HCT116 (cell line): ENCODE measurements around the gene F11. TPM values are rescaled to one million over a fixed set of nuclear protein-coding genes. Genes with fewer than 3 reads are reported as not detected.

Experiments used
- ATAC-seq: fragments of 200-7000 bp; cut with Tn5 transposase; 2 replicates; pipeline ENCODE4 v1.9.1; 2020; ENCODE audit warnings: mild to moderate bottlenecking, moderate library complexity
- BruUV-seq: library from RNA; stranded (reverse); fragments of 400-500 nt; replicated peaks from 2 replicates; lab custom pipeline; 2021; lab: Mats Ljungman, UMichigan
- CTCF ChIA-PET: fragments of 300-600 bp; sonication (Branson Sonifier 250); formaldehyde crosslinking; loops from one replicate; lab custom pipeline; 2021; ENCODE audit warnings: antibody characterized with exemption; lab: Charles Lee
- POLR2A ChIA-PET: fragments of 300-600, 350-600 bp; sonication (Branson Sonifier 250); formaldehyde crosslinking; loops from one replicate; lab custom pipeline; 2021; ENCODE audit warnings: antibody characterized with exemption; lab: Charles Lee
- RAD21 ChIA-PET, 2 experiments: fragments of 300-600 bp; sonication (Branson Sonifier 250); formaldehyde crosslinking; loops; one replicate each; lab custom pipeline; 2023; ENCODE audit warnings: low total read pairs in 2 of 2; ENCODE audit not compliant: uncharacterized antibody in 2 of 2, unreplicated experiment in 2 of 2, low non-redundant PET in 1 of 2; lab: Charles Lee
- DNase-seq: peaks from one replicate; pipeline ENCODE4 v3.0.0-alpha.2; 2010; ENCODE audit warnings: low read depth, low spot score
- H2AFZ ChIP-seq: fragments of 200-600 bp; shearing (Covaris generic), sonication (generic); 2 replicates; pipeline ENCODE4 v1.6.1; 2017; ENCODE audit warnings: low read depth, mixed run types, mixed read lengths, antibody characterized with exemption, low read length; ENCODE audit not compliant: poor library complexity, severe bottlenecking
- H3K27ac ChIP-seq: 2 replicates; pipeline ENCODE4 v1.5.1; 2012; ENCODE audit warnings: low read depth, low read length
- H3K27me3 ChIP-seq: fragments of 200-600 bp; sonication (generic); 2 replicates; pipeline ENCODE4 v1.6.1; 2016; ENCODE audit warnings: mixed run types, low read length, mixed read lengths; ENCODE audit not compliant: insufficient read depth
- H3K36me3 ChIP-seq, 2 experiments: fragments of 200-500 bp in 1 of 2; fragments of 200-600 bp in 1 of 2; sonication (Bioruptor generic) in 1 of 2; sonication (generic) in 1 of 2; 2 replicates each; pipeline versions ENCODE4 v1.5.1 to v1.6.1; 2014 to 2016; ENCODE audit warnings: low read length in 2 of 2, inconsistent platforms in 1 of 2, mixed read lengths in 1 of 2, mixed run types in 1 of 2; ENCODE audit not compliant: insufficient read depth in 2 of 2, control insufficient read depth in 1 of 2
- H3K4me1 ChIP-seq, 2 experiments: fragments of 200-600 bp in 1 of 2; sonication (generic) in 1 of 2; 2 replicates each; pipeline versions ENCODE4 v1.5.1 to v1.6.1; 2012 to 2017; ENCODE audit warnings: low read length in 2 of 2, inconsistent platforms in 1 of 2, mild to moderate bottlenecking in 1 of 2, mixed read lengths in 1 of 2, mixed run types in 1 of 2, moderate library complexity in 1 of 2; ENCODE audit not compliant: insufficient read depth in 2 of 2, control insufficient read depth in 1 of 2
- H3K4me2 ChIP-seq: fragments of 200-600 bp; sonication (generic); 2 replicates; pipeline ENCODE4 v1.6.1; 2017; ENCODE audit warnings: mixed run types, low read length, mixed read lengths
- H3K4me3 ChIP-seq, 2 experiments: fragments of 200-600 bp in 1 of 2; sonication (generic) in 1 of 2; replicated peaks in 1 of 2; 2 replicates each; pipeline ENCODE4 v1.5.1; 2011 to 2016; ENCODE audit warnings: low read length in 2 of 2, control low read depth in 1 of 2, low read depth in 1 of 2, mild to moderate bottlenecking in 1 of 2, mixed read lengths in 1 of 2, mixed run types in 1 of 2
- H3K79me2 ChIP-seq: fragments of 200-600 bp; sonication (generic); 2 replicates; pipeline ENCODE4 v1.6.1; 2017; ENCODE audit warnings: mild to moderate bottlenecking, mixed run types, low read length, moderate library complexity, mixed read lengths; ENCODE audit not compliant: insufficient read depth
- H3K9ac ChIP-seq: fragments of 200-600 bp; sonication (generic); 2 replicates; pipeline ENCODE4 v1.6.1; 2016; ENCODE audit warnings: low read length, mixed read lengths
- H3K9me2 ChIP-seq: fragments of 200-600 bp; sonication (generic), shearing (Covaris generic); 2 replicates; pipeline ENCODE4 v1.6.1; 2017; ENCODE audit warnings: mixed run types, mild to moderate bottlenecking, moderate library complexity; ENCODE audit not compliant: insufficient read depth
- H3K9me3 ChIP-seq, 2 experiments: fragments of 200-500 bp in 1 of 2; fragments of 200-600 bp in 1 of 2; sonication (Bioruptor generic) in 1 of 2; sonication (generic) in 1 of 2; 2 replicates each; pipeline ENCODE4 v1.6.1; 2014 to 2017; ENCODE audit warnings: low read length in 2 of 2, mixed read lengths in 2 of 2, inconsistent platforms in 1 of 2, low read depth in 1 of 2, mild to moderate bottlenecking in 1 of 2, mixed run types in 1 of 2, moderate library complexity in 1 of 2; ENCODE audit not compliant: control insufficient read depth in 1 of 2, insufficient read depth in 1 of 2
- H4K20me1 ChIP-seq: fragments of 200-600 bp; sonication (generic), shearing (Covaris generic); 2 replicates; pipeline ENCODE4 v1.6.1; 2017; ENCODE audit warnings: mixed run types, mild to moderate bottlenecking, moderate library complexity; ENCODE audit not compliant: insufficient read depth
- CBX3 ChIP-seq: IDR thresholded peaks from 2 replicates; pipeline ENCODE4 v1.6.1; 2012; ENCODE audit warnings: low read depth
- CEBPB ChIP-seq: IDR thresholded peaks from 2 replicates; pipeline ENCODE4 v1.6.1; 2012; ENCODE audit warnings: low read depth
- CTCF ChIP-seq, 3 experiments: fragments of 200-600 bp in 1 of 3; sonication (generic) in 1 of 3; IDR thresholded peaks in 2 of 3; conservative IDR thresholded peaks in 1 of 3; 2 replicates each; pipeline ENCODE4 v1.5.1; 2012 to 2017; ENCODE audit warnings: low read depth in 2 of 3, low read length in 2 of 3, antibody characterized with exemption in 1 of 3, borderline replicate concordance in 1 of 3, control low read depth in 1 of 3, mild to moderate bottlenecking in 1 of 3, mixed read lengths in 1 of 3, mixed run types in 1 of 3, moderate library complexity in 1 of 3; ENCODE audit not compliant: insufficient read depth in 1 of 3
- EGR1 ChIP-seq: IDR thresholded peaks from 2 replicates; pipeline ENCODE4 v1.6.1; 2012; ENCODE audit warnings: low read depth
- ELF1 ChIP-seq: IDR thresholded peaks from 2 replicates; pipeline ENCODE4 v1.6.1; 2012; ENCODE audit warnings: low read depth, borderline replicate concordance
- EZH2 ChIP-seq: fragments of 200-600 bp; sonication (generic); IDR thresholded peaks from 2 replicates; pipeline ENCODE4 v1.6.1; 2017; ENCODE audit warnings: antibody characterized with exemption, mixed run types
- EZH2phosphoT487 ChIP-seq: fragments of 200-600 bp; IDR thresholded peaks from 2 replicates; pipeline ENCODE4 v1.6.1; 2018; ENCODE audit warnings: antibody characterized with exemption, borderline replicate concordance
- JUND ChIP-seq: IDR thresholded peaks from 2 replicates; pipeline ENCODE4 v1.6.1; 2012
- MAX ChIP-seq: IDR thresholded peaks from 2 replicates; pipeline ENCODE4 v1.6.1; 2012
- POLR2A ChIP-seq: IDR thresholded peaks from 2 replicates; pipeline ENCODE4 v1.7.0; 2011; ENCODE audit warnings: borderline replicate concordance; ENCODE audit not compliant: insufficient read depth, insufficient read length; ENCODE audit errors: extremely low read depth
- RAD21 ChIP-seq: IDR thresholded peaks from 2 replicates; pipeline ENCODE4 v1.6.1; 2012; ENCODE audit warnings: low read depth, mild to moderate bottlenecking
- SIN3A ChIP-seq: IDR thresholded peaks from 2 replicates; pipeline ENCODE4 v1.6.1; 2012; ENCODE audit warnings: low read depth
- SP1 ChIP-seq: IDR thresholded peaks from 2 replicates; pipeline ENCODE4 v1.6.1; 2012; ENCODE audit warnings: low read depth
- TCF7L2 ChIP-seq: IDR thresholded peaks from 2 replicates; pipeline ENCODE4 v1.7.0; 2011; ENCODE audit warnings: borderline replicate concordance, inconsistent platforms; ENCODE audit not compliant: insufficient read depth, insufficient read length; ENCODE audit errors: extremely low read depth
- YY1 ChIP-seq: IDR thresholded peaks from 2 replicates; pipeline ENCODE4 v1.6.1; 2011; ENCODE audit warnings: low read length, low read depth, moderate library complexity, mild to moderate bottlenecking; ENCODE audit not compliant: insufficient replicate concordance; ENCODE audit errors: extremely low read depth
- intact Hi-C: fragments of 100-400 bp; cut with micrococcal nuclease; formaldehyde crosslinking; loops from 2 replicates; pipeline ENCODE4 v1.10.0; 2022
- total RNA-seq: library from RNA; stranded (reverse); gene quantifications from one replicate; pipeline ENCODE4 v1.2.1, GENCODE V29; 2021; ENCODE audit not compliant: unreplicated experiment
- TF ChIP-seq, protein P1 (sequence below): IDR thresholded peaks from 2 replicates; pipeline ENCODE4 v1.6.1; 2012

Gene F11
- total RNA-seq, 1 experiment from 2014 or later: not detected

- TF ChIP-seq MAX (no peak), ELF1 (no peak), POLR2A (no peak), EGR1 (no peak), TCF7L2 (no peak), YY1 (no peak)
Measured at GRCh38 chr4:186299291-186299690, 33.3 kb downstream of the F11 start (continued).

DNA sequence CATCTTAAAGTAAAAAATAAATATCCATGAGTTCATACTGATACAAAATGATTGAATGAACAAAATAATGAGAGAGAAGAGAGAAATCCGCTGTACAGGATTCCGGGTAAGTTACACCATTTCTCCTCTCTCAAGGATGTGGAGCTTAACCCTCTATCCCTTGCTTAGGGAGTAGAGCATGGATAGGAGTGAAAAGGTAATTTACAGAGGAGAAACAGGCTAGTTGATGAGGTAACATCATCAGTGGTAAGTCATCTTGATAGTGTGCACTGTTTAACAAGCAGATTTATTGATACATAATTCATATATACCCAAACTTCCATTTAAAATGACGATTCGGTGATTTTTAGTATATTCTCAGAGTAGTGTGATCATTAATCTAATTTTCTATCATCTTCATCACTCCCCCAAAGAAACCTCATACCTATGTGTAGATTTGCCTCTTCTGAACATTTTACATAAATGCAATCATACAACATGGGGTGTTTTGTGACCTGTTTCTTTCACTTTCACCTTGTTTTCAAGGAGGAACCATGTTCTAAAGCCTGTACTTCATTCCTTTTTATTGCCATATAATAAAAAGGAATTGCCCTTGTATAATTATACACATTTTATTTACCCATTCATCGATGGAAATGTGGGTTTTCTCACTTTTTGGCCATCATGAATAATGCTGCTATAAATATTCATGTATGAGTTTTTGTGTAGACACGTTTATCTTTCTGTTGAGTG is 34.8 kb downstream of the F11 start:
- intact Hi-C loops: no loop called here
- no peaks in the 10 kb centered on the region for H3K27me3 ChIP-seq
- no peaks in the 10 kb centered on the region for H3K9me3 ChIP-seq
- no peaks in the 10 kb centered on the region for H3K9me2 ChIP-seq
- TF ChIP-seq SIN3A (no peak), CEBPB (no peak), CBX3 (no peak), RAD21 (no peak), CTCF (IDR thresholded peaks at IDR 0.05 in 2 of 3, conservative IDR thresholded peaks at IDR 0.05 in 1 of 3; ENCODE audit: borderline replicate concordance in 1 of 3, insufficient read depth in 1 of 3, low read depth in 2 of 3, low read length in 2 of 3) (no peak), EZH2 (no peak), ELF1 (no peak), SP1 (no peak), JUND (no peak), POLR2A (no peak), EZH2phosphoT487 (no peak)
- TF ChIP-seq, protein P1, sequence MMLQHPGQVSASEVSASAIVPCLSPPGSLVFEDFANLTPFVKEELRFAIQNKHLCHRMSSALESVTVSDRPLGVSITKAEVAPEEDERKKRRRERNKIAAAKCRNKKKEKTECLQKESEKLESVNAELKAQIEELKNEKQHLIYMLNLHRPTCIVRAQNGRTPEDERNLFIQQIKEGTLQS: no peak
- ATAC-seq (no peak), DNase-seq (no peak)
- no peaks in the 10 kb centered on the region for H3K36me3 ChIP-seq
- no TSS peak for BruUV-seq
- H3K9ac ChIP-seq: no peak overlapping the region
- ChIA-PET POLR2A (no interaction called here), RAD21 (no interaction called here), CTCF (no interaction called here)
- H3K4me2 ChIP-seq: no peak overlapping the region
- no peaks in the 10 kb centered on the region for H3K4me1 ChIP-seq
- H3K4me3 ChIP-seq: no peak overlapping the region
- H4K20me1 ChIP-seq: no peaks in the 10 kb centered on the region
- no peak overlapping the region for H3K27ac ChIP-seq
- no peaks in the 10 kb centered on the region for H3K79me2 ChIP-seq
- H2AFZ ChIP-seq: no peak overlapping the region
